ENCODE measurements around the gene LDLRAD4. TPM values are rescaled to one million over a fixed set of nuclear protein-coding genes. Genes with fewer than 3 reads are reported as not detected.
A peak's percentile ranks its signal among the peaks of the same experiment; 100 is the strongest.

The LDLRAD4 gene
- total RNA-seq, 2 experiments from 2014 or later: 37.3 to 38.5 TPM

- no peak for ATAC-seq
- POLR2A ChIA-PET: no interaction called here
Measured at GRCh38 chr18:13628211-13628610, 409.7 kb downstream of the LDLRAD4 start.

GRCh38 chr18:13629841-13630715 is 411.5 kb downstream of the LDLRAD4 start:
- no peaks in the 10 kb centered on the region for H3K27me3 Mint-ChIP-seq
- intact Hi-C loops (cut with micrococcal nuclease): loop anchor here (1.0 to 5.0 kb wide), 2 partner anchors 72 to 413 kb away; partner anchors contain the start of gene LDLRAD4
- H3K9me3 Mint-ChIP-seq: no peaks in the 10 kb centered on the region
- H3K4me1 Mint-ChIP-seq (ENCODE audit: low read depth): peaks cover 28% of the 10 kb centered on the region
- ATAC-seq (peak; percentile 95), DNase-seq (peak; percentile 74)
- peak; percentile 90 for TF ChIP-seq CTCF (IDR thresholded peaks at IDR 0.05)
- H3K36me3 Mint-ChIP-seq (ENCODE audit: low read depth): peaks cover 3% of the 10 kb centered on the region
- ChIA-PET POLR2A (interaction anchor here (1.4 kb wide), 1 partner anchor 70 kb away, joined by 3 read pairs; no protein-coding TSS in a partner anchor), CTCF (interaction anchor here (0.7 to 5.8 kb wide), 18 partner anchors 8 to 471 kb away, joined by 3 to 81 read pairs (median 4); no protein-coding TSS in a partner anchor)
- H3K27ac Mint-ChIP-seq: peak overlapping the region; percentile 70
- no peak overlapping the region for H3K4me3 Mint-ChIP-seq

More at GRCh38 chr18:13628211-13628610, 409.7 kb downstream of the LDLRAD4 start:
- Mint-ChIP-seq H3K4me3 (no peak overlapping the region), H3K9me3 (no peaks in the 10 kb centered on the region), H3K27ac (no peak overlapping the region), H3K36me3 (ENCODE audit: low read depth) (peaks cover 7% of the 10 kb centered on the region), H3K4me1 (ENCODE audit: low read depth) (peaks cover 29% of the 10 kb centered on the region), H3K27me3 (no peaks in the 10 kb centered on the region)
- CTCF ChIA-PET: interaction anchor here (1.8 to 5.8 kb wide), 2 partner anchors 71 to 412 kb away, joined by 4 to 81 read pairs; no protein-coding TSS in a partner anchor
- intact Hi-C loops (cut with micrococcal nuclease): no loop called here
- no peak for DNase-seq
- TF ChIP-seq CTCF (IDR thresholded peaks at IDR 0.05): no peak

- ATAC-seq: no peak
- intact Hi-C loops (cut with micrococcal nuclease): loop anchor here (1.0 to 5.0 kb wide), 2 partner anchors 72 to 413 kb away; partner anchors contain the start of gene LDLRAD4
- CTCF ChIA-PET: interaction anchor here (0.6 to 5.8 kb wide), 3 partner anchors 74 to 415 kb away, joined by 3 to 81 read pairs (median 18); no protein-coding TSS in a partner anchor
Measured at GRCh38 chr18:13630716-13631268, 412.2 kb downstream of the LDLRAD4 start.

GRCh38 chr18:13633700-13634099 is 415.1 kb downstream of the LDLRAD4 start:
- POLR2A ChIA-PET: no interaction called here
- peaks cover 13% of the 10 kb centered on the region for H3K4me1 Mint-ChIP-seq (ENCODE audit: low read depth)

More at GRCh38 chr18:13630716-13631268, 412.2 kb downstream of the LDLRAD4 start:
- Mint-ChIP-seq H3K27ac (no peak overlapping the region), H3K4me3 (no peak overlapping the region), H3K4me1 (ENCODE audit: low read depth) (peaks cover 23% of the 10 kb centered on the region), H3K27me3 (no peaks in the 10 kb centered on the region), H3K36me3 (ENCODE audit: low read depth) (peaks cover 3% of the 10 kb centered on the region), H3K9me3 (no peaks in the 10 kb centered on the region)
- DNase-seq: no peak
- TF ChIP-seq CTCF (IDR thresholded peaks at IDR 0.05): no peak
- POLR2A ChIA-PET: no interaction called here

More at GRCh38 chr18:13633700-13634099, 415.1 kb downstream of the LDLRAD4 start:
- no peak for TF ChIP-seq CTCF (IDR thresholded peaks at IDR 0.05)
- H3K27me3 Mint-ChIP-seq: no peaks in the 10 kb centered on the region
- no peak overlapping the region for H3K4me3 Mint-ChIP-seq
- CTCF ChIA-PET: interaction anchor here (1.2 to 5.8 kb wide), 3 partner anchors 77 to 418 kb away, joined by 4 to 81 read pairs (median 6); no protein-coding TSS in a partner anchor
- DNase-seq: no peak
- ATAC-seq: no peak
- peaks cover 3% of the 10 kb centered on the region for H3K36me3 Mint-ChIP-seq (ENCODE audit: low read depth)
- no peak overlapping the region for H3K27ac Mint-ChIP-seq
- H3K9me3 Mint-ChIP-seq: no peaks in the 10 kb centered on the region
- intact Hi-C loops (cut with micrococcal nuclease): loop anchor here (5.0 kb wide), 1 partner anchor 416 kb away; the partner anchor contains the start of gene LDLRAD4
